ENCODE data around the gene MEGF6. TPM values are rescaled to one million over a fixed set of nuclear protein-coding genes. Genes with fewer than 3 reads are reported as not detected.
"Not testable (repeated sequence)": the region's sequence is repeated elsewhere in the genome, so short reads cannot be mapped to it uniquely, and the experiment has no call there.

MEGF6 gene
- total RNA-seq, 2 donors from 2014 or later = 4.9 to 6.8 TPM

DNA sequence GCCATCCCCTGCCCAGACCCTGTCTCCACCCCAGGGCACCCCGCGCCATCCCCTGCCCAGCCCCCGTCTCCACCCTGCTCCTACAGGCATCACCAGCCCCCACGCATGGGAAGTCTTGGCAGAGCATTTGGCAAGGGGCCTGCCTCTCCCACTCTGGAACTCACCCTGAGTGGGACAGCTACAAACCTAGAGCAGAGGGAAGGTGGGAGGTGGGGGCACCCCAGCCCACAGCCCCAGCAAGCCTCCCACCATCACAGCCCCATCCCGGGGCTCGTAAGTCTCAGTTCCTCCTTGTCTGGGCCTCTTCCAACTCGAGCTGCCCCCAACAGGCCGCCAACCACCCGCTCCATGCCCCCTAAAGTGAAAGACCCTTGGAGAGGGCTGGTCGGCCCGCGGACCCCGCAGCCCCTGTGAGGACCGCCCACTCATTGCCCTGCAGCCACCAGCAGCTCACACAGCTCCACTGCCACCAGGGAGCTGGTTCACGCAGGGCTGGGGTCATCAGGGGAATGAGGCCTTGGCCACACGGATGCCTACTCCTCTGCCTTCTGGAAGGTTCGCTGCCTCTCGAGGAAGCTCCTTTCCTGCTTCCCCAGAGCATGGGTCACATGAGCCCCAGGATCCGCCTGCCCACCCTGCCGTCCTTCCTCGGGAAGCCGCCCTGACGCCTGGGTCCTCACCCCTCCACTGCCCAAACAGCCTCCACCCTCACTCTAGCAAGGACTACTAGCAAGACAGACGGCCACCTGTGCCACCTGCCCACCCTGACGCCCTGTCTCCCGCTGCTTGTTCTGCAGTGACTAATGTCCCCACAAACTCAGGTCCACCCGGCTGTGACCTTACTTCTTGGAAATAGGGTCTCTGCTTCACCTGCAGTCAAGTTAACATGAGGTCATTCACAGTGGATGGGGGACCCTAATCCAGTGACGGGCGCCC lies 14.4 kb downstream of the MEGF6 start:
- peaks cover 21% of the 10 kb centered on the region for H3K4me1 Mint-ChIP-seq (ENCODE audit: low read depth)
- H3K27me3 Mint-ChIP-seq (ENCODE audit: low read depth) = no peaks in the 10 kb centered on the region
- no peak for DNase-seq
- no peaks in the 10 kb centered on the region for H3K9me3 Mint-ChIP-seq
- peak; percentile 9 to 25 for ATAC-seq (replicated peaks in 1 of 2)
- H3K4me3 Mint-ChIP-seq = peak overlapping the region; percentile 21 to 38
- no peaks in the 10 kb centered on the region for H3K36me3 Mint-ChIP-seq (ENCODE audit: insufficient read depth in 2 of 2)
- H3K27ac Mint-ChIP-seq = no peak overlapping the region

DNA sequence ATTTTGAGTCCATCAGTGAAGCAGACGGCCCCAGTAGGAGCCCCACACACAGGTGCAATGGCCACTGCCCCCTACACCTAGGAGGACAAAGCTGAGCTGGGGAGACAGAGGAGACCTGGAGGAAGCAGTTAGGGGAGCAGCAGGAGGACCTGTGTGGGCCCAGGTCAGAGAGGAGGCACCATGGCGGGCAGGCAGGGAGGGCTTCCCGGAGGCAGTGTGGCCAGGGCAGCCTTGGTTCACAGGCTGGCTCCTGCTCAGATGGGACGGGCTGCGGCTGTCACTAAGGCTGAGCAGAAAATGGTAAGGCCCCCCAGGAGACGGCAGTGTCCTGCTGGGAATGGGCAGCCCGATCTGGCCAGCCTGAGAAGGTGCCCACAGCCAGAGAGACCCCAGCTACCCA lies 15.4 kb downstream of the MEGF6 start:
- DNase-seq = no peak
- H3K4me1 Mint-ChIP-seq (ENCODE audit: low read depth) = peaks cover 21% of the 10 kb centered on the region
- H3K4me3 Mint-ChIP-seq = no peak overlapping the region
- H3K27me3 Mint-ChIP-seq (ENCODE audit: low read depth) = no peaks in the 10 kb centered on the region
- no peak for ATAC-seq (replicated peaks in 1 of 2)
- no peaks in the 10 kb centered on the region for H3K36me3 Mint-ChIP-seq (ENCODE audit: insufficient read depth in 2 of 2)
- H3K9me3 Mint-ChIP-seq = no peaks in the 10 kb centered on the region
- no peak overlapping the region for H3K27ac Mint-ChIP-seq

DNA sequence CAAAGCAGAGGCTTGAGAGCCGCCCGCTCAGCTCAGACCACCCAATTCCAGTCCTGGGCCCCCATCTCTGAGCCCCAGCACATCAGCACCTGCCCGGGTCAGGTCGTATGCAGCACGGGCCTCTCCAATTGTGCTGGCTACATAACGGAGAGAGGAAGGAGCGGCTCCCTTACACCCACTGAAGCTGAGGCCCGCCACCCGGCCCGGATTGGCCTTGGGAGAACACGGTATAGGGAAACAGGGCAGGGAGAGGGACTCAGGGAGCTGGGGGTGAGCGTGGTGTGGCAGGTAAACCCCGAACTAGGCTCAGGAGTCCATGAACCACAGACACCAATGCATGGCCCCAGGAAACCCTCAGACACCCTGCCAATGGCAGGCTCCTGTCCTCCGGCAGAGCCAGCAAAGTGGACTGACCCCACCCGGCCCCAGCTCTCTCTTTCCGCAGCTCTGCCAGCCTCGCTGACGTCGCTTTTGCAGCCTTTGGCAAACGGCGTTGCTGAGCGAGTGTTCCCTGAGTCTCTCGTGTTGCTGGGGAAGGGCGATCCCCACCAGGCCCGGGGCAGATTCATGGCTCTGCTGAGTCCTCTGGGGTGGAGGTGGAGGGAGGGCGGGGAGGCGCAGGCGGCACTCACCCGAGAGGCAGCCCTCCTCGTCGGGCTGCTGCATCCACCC lies 16.5 kb downstream of the MEGF6 start:
- no peak overlapping the region for H3K27ac Mint-ChIP-seq
- no peak overlapping the region for H3K4me3 Mint-ChIP-seq
- no peaks in the 10 kb centered on the region for H3K27me3 Mint-ChIP-seq (ENCODE audit: low read depth)
- peaks cover 21% of the 10 kb centered on the region for H3K4me1 Mint-ChIP-seq (ENCODE audit: low read depth)
- no peak for ATAC-seq (replicated peaks in 1 of 2)
- no peak for DNase-seq
- no peaks in the 10 kb centered on the region for H3K36me3 Mint-ChIP-seq (ENCODE audit: insufficient read depth in 2 of 2)
- H3K9me3 Mint-ChIP-seq = no peaks in the 10 kb centered on the region

DNA sequence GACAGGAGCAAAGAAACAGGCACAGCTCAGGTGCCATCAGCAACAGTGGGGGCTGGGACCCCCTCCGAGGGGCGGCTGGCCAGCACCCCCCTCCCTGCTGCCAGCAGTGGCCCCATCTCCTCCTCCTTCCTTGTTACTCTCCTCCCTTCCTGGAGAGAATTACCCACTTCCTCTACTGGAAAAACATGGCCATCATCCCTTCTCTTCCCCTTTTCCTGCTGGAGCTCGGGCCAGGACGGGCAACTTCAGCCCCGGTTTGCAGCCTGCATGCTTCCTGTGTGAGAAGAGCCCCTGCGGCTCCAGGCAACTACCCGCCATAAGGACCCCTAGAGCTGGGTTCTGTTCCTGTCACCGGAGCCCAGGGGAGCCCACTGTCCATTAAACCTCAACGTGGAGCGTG lies 17.6 kb downstream of the MEGF6 start:
- ATAC-seq (replicated peaks in 1 of 2) (no peak), DNase-seq (no peak)
- Mint-ChIP-seq H3K36me3 (ENCODE audit: insufficient read depth in 2 of 2) (no peaks in the 10 kb centered on the region), H3K27ac (no peak overlapping the region), H3K4me1 (ENCODE audit: low read depth) (peaks cover 17% of the 10 kb centered on the region), H3K4me3 (no peak overlapping the region), H3K9me3 (no peaks in the 10 kb centered on the region), H3K27me3 (ENCODE audit: low read depth) (no peaks in the 10 kb centered on the region)

DNA sequence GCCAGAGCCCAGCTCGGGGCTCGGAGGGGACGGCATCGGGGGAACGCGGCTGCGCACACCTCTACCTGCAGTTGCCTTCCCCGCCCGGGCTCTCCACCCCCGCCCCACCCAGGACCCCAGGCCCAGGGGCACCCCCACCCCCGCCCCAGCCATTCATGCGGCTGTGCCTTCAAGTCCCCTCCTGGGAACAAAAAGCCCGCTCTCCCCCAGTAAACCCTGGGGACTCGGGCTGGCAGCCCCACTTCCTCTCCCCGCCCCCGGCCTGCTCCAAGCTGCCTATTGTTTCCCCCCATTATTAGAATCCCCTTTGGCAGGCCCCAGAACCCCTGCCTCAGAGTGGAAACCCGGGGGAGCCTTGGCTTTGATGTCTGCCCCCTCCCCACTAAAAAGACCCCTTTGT lies 18.0 kb downstream of the MEGF6 start:
- Mint-ChIP-seq H3K27me3 (ENCODE audit: low read depth) (no peaks in the 10 kb centered on the region), H3K27ac (no peak overlapping the region), H3K9me3 (no peaks in the 10 kb centered on the region), H3K4me3 (no peak overlapping the region), H3K36me3 (ENCODE audit: insufficient read depth in 2 of 2) (no peaks in the 10 kb centered on the region), H3K4me1 (ENCODE audit: low read depth) (peaks cover 16% of the 10 kb centered on the region)
- DNase-seq = no peak
- ATAC-seq (replicated peaks in 1 of 2) = no peak

DNA sequence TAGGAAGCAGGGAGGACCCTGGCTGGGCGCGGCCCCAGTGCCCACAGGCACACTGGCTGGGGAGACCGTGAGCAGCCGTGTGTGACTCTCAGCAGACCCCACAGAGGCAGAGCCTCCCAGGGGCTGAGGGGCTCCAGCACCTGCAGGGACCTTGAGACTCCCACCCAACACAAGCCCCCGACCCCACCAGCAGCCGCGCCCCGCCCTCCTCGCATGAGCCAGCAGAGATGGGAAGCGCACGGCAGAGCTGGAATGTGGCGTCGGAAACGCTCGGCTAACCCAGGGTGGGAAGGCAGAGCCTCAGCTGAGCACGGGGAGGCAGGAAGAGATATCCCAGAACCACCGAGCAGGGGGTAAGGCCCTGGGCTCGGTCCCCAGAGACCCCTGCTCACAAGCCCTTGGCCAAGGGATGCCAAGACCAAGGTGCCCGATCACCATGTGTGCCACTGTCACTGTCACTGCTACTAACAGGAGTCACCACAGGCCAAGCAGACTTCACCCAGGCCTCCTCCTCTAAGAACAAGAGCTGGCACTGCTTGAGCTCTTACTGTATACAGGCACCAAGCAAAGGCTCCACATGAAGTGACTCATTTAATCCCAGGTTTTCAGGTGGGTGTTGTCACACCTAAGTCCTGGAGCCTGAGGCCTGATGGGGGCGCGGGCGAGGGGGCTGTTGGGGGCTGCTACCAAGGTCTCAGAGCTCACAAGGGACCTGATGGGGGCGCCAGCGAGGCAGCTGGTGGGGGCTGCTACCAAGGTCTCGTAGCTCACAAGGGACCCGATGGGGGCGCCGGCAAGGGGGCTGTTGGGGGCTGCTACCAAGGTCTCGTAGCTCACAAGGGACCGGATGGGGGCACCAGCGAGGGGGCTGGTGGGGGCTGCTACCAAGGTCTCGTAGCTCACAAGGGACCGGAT lies 20.1 kb downstream of the MEGF6 start:
- Mint-ChIP-seq H3K27me3 (ENCODE audit: low read depth) (no peaks in the 10 kb centered on the region), H3K9me3 (no peaks in the 10 kb centered on the region), H3K27ac (no peak overlapping the region), H3K4me3 (no peak overlapping the region), H3K36me3 (ENCODE audit: insufficient read depth in 2 of 2) (no peaks in the 10 kb centered on the region), H3K4me1 (ENCODE audit: low read depth) (no peaks in the 10 kb centered on the region)
- ATAC-seq (replicated peaks in 1 of 2) (no peak), DNase-seq (no peak)

DNA sequence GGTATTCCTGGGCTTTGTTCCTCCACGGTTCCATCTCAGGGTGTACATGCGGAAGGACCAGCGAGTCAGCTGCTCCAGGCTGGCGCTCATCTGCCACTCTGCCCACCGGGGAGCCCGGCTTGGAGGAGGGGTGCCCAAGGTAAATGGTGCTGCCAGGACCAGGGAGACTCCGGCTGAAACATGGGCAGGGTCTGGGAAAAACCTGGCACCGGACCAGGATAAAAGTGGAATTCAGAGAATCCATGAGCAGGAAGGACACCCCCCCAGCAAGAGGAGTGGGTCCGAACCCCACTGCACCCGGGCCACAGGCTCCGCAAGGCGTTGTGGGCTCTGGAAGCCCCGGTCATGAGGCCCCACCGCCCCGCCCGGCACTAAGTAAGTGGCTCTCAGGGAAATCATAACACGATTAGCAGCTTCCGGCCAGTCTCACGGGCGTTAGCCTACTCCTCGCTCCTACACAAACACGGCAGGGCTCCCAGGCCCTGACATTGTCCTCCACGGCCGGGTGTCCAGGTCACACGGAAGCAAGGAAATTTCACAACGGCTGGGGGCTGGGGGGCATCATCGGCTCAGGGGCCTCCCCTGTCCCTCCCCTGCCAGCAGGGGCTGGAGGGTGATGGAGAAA lies 21.1 kb downstream of the MEGF6 start:
- Mint-ChIP-seq H3K4me3 (no peak overlapping the region), H3K36me3 (ENCODE audit: insufficient read depth in 2 of 2) (no peaks in the 10 kb centered on the region), H3K4me1 (ENCODE audit: low read depth) (no peaks in the 10 kb centered on the region), H3K27me3 (ENCODE audit: low read depth) (no peaks in the 10 kb centered on the region), H3K9me3 (no peaks in the 10 kb centered on the region), H3K27ac (no peak overlapping the region)
- no peak for ATAC-seq (replicated peaks in 1 of 2)
- DNase-seq = no peak

DNA sequence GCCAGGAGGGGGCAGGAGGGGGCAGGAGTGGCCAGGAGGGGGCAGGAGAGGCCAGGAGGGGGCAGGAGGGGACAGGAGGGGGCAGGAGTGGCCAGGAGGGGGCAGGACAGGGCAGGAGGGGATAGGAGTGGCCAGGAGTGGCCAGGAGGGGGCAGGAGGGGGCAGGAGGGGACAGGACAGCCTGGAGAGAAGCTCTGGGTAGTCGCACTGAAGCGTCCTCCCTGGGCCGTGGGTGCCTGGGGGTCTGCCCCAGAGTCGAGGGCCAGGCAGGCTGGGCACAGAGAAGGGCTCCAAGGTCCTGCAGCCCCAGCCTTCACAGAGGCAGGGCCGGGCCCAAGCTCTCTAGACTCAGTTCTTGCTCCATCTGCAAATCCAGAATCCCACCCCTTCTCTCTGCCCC lies 22.9 kb downstream of the MEGF6 start:
- Mint-ChIP-seq H3K4me3 (no peak overlapping the region), H3K27me3 (ENCODE audit: low read depth) (no peaks in the 10 kb centered on the region), H3K9me3 (no peaks in the 10 kb centered on the region), H3K4me1 (ENCODE audit: low read depth) (no peaks in the 10 kb centered on the region), H3K36me3 (ENCODE audit: insufficient read depth in 2 of 2) (no peaks in the 10 kb centered on the region), H3K27ac (no peak overlapping the region)
- ATAC-seq (replicated peaks in 1 of 2) (no peak), DNase-seq (no peak)

DNA sequence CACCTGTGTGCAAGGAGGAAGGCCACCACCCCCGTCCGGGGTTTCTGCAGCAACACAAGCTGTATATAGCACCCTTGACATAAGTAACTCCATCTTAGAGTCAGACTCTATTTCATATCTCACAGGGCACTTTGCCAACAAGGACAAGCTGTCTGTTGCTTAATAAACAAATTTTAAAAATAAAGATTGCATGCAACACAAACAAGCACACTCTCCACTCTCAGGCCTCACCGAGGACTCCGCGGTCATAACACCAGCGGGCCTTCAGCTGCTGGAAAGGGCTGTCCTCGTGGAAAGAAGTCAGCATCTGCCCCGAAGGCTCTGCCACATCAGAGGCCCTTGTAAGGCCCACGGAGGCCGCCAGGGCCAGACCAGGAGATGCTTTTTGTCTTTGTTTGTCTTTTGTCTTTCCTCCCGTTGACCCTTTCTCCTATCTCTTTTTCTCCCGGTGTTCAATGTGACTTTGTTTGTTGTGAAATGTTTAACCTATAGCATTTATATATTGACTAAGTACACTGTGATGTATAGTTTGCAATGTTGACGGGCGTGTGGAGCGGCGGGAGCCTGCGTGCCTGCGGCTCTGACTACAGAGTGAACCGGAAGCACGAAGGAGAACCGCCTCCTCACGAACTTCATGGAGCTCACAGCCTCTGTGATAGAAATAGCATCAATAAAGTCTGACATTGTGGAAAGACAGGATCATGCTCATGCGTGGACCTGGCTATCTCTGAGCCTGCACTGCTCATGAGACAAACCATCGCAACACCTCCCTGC lies 24.1 kb downstream of the MEGF6 start:
- H3K36me3 Mint-ChIP-seq (ENCODE audit: insufficient read depth in 2 of 2) = peaks cover 0 to 1% of the 10 kb centered on the region in 2 donors

DNA sequence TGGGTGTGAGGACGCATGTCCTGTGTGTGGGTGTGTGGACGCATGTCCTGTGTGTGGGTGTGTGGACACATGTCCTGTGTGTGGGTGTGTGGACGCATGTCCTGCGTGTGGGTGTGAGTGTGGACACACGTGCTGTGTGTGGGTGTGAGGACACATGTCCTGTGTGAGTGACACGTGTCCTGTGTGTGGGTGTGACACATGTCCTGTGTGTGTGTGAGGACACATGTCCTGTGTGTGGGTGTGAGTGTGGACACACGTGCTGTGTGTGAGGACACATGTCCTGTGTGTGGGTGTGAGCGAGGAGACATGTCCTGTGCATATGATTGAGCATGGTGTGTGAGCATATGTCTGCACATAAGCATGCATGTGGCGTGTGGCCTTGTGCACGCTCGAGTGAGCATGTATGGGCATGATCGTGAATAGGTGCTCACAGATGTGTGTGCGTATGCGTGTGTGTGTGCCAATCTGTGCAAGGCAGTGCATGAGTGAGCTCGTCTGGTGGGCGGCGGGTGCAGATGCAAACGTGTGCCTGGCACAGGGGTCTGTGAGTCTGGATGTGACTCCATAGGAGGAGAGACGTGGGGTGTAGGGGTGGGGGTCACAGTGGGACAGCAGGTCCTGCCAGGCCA lies 25.3 kb downstream of the MEGF6 start:
- Mint-ChIP-seq H3K4me1 (ENCODE audit: low read depth) (no peaks in the 10 kb centered on the region), H3K36me3 (ENCODE audit: insufficient read depth in 2 of 2) (peaks cover 0 to 3% of the 10 kb centered on the region in 2 donors), H3K4me3 (no peak overlapping the region), H3K27me3 (ENCODE audit: low read depth) (no peaks in the 10 kb centered on the region), H3K27ac (no peak overlapping the region), H3K9me3 (no peaks in the 10 kb centered on the region)
- DNase-seq (no peak), ATAC-seq (replicated peaks in 1 of 2) (no peak)

More for the DNA sequence above, 24.1 kb downstream of the MEGF6 start:
- ATAC-seq (replicated peaks in 1 of 2) = no peak
- Mint-ChIP-seq H3K4me1 (ENCODE audit: low read depth) (no peaks in the 10 kb centered on the region), H3K9me3 (no peaks in the 10 kb centered on the region), H3K27ac (no peak overlapping the region), H3K27me3 (ENCODE audit: low read depth) (no peaks in the 10 kb centered on the region), H3K4me3 (no peak overlapping the region)
- DNase-seq = no peak

DNA sequence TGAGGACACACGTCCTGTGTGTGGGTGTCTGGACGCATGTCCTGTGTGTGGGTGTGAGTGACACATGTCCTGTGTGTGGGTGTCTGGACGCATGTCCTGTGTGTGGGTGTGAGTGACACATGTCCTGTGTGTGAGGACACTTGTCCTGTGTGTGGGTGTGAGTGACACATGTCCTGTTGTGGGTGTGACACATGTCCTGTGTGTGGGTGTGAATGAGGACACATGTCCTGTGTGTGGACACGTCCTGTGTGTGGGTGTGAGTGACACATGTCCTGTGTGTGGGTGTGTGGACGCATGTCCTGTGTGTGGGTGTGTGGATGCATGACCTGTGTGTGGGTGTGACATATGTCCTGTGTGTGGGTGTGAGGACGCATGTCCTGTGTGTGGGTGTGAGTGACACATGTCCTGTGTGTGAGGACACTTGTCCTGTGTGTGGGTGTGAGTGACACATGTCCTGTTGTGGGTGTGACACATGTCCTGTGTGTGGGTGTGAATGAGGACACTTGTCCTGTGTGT lies 25.9 kb downstream of the MEGF6 start:
- H3K4me1 Mint-ChIP-seq (ENCODE audit: low read depth); H3K27ac Mint-ChIP-seq; H3K9me3 Mint-ChIP-seq; DNase-seq; H3K36me3 Mint-ChIP-seq (ENCODE audit: insufficient read depth in 2 of 2); ATAC-seq (replicated peaks in 1 of 2); H3K4me3 Mint-ChIP-seq; H3K27me3 Mint-ChIP-seq (ENCODE audit: low read depth): not testable (repeated sequence)

All from activated T-cell treated with anti-CD3 and anti-CD28 coated beads, Interleukin-2, amount 50 U/mL, for 72 hours (primary cell).